NCI-H1105 treated with DMSO at 0.1 percent for 48 hours (cell line): ENCODE data around the gene POGK.
"Not testable (repeated sequence)": the region's sequence is repeated elsewhere in the genome, so short reads cannot be mapped to it uniquely, and the experiment has no call there.

Source experiments
- DNase-seq: peaks from one replicate; lab custom pipeline; 2025; lab: John Stamatoyannopoulos, UW

The POGK gene

GRCh38 chr1:166838766-166839599 lies at the start of gene POGK:
POGK (plus strand) TSS chr1:166839475; CDS start chr1:166840957, 1,482 bp downstream.
- DNase-seq = peak; percentile 83

DNA sequence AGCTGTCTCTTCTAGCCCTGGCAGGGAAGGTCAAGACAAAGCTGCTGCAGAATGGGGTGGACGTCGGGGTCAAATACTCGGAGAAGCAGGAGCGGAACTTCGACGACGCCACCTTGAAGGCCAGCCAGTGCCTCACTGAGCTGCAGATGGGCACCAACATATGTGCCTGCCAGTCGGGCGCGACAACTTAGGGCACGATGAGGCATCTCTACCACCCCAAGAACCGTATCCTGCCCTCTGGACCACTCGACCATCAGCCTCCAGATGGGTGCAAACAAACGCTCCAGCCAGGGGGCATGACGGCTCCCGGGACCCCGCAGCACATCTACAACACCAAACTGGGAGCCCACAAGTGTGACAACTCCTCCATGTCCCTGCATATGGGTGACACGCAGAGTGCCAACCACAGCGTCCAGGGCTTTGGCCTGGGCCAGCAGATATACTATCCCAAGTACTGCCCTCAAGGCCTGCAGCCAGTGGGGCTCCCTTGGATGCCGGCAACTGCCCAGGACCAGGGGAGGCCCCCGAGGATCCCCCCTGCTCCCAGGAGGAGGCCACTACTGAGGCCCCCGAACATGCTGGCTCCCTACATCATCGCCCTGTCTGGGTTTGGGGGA lies 42.5 kb upstream of the POGK start:
- no peak for DNase-seq

DNA sequence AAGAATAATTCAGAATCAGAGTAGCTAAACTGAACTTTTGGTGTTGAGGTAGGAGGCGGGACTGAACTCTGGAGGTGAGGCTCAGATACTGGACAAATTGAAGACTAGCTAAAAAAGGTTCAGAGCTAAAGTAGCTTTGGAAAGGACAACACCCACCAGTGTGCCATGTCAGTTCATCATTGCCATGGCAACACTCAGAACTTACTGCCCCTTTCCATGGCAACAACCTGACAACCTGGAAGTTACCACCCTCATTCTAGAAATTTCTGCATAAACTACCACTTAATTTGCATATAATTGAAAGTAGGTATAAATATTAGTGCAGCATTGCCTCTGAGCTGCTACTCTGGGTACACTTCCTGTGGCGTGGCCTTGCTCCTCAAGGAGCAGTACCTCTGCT lies 30.3 kb upstream of the POGK start:
- DNase-seq = no peak

- no peak for DNase-seq
Measured at GRCh38 chr1:166811691-166812090, 27.6 kb upstream of the POGK start.

DNA sequence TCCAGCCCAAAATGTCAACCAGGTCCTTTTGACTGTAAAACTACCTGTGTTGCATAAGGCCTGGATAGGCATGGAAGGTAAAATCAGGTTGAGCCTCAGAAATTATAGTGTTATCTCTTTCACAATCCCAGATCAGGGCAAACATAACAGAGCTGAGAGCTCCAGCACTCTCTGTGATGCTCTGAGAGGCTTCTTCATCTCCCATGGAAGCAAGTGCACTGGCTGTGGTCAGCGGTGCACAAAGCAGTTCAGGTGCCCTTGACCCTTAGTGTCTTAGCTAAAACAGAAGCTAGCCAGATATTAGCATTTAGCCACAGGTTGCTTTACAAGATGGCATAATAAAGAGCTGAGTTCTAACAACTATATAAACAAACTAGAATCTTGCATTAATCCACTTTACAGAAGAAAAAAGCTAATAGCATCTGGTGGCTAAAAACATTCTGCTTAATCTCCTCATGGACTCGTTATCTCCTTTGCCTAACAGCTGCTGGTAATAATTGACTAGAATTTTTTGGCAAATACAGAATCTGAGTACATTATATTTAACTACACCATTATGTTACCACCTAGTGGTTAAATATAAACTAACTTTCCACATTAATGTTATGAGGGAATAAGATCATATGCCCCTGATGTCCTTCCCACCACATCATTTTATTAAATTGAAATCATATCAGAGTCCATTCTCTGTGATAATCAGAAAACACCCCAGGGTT lies 25.6 kb upstream of the POGK start:
- peak; percentile 17 for DNase-seq

GRCh38 chr1:166814611-166815010 lies 24.7 kb upstream of the POGK start:
- no peak for DNase-seq

- DNase-seq = no peak
Measured at GRCh38 chr1:166819974-166820373, 19.3 kb upstream of the POGK start.

GRCh38 chr1:166822385-166822784 lies 16.9 kb upstream of the POGK start:
- no peak for DNase-seq

GRCh38 chr1:166827426-166827825 lies 11.8 kb upstream of the POGK start:
- DNase-seq = no peak

DNA sequence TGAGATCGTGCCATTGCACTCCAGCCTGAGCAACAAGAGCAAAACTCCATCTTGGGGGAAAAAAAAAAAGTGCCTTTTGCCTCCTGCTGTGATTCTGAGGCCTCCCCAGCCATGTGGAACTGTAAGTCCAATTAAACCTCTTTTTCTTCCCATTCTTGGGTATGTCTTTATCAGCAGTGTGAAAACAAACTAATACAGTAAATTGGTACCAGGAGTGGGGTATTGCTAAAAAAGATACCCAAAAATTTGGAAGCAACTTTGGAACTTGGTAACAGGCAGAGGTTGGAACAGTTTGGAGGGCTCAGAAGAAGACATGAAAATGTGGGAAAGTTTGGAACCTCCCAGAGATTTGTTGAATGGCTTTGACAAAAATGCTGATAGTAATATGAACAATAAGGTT lies 9.5 kb upstream of the POGK start:
- DNase-seq = not testable (repeated sequence)

DNA sequence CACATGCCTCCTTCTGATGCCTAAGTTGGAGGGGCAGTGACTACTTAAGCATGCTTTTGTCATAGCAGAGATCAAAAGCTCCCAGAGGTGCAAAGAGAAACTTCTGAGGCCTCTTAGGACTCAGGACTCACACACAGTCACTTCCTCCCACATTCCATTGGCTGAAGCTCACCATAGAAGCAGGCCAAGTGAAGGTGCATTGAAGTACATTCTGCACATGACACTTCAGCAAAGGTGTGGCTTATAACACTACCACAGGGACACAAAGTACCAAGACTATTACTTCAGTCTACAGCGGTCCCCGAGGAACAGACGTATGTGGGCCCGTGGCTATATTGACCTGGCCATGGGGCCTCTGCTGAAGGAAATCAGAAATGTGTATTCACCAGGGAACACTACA lies 2.5 kb upstream of the POGK start:
- no peak for DNase-seq

GRCh38 chr1:166839600-166840308 lies 479 bp downstream of the POGK start:
- DNase-seq = peak; percentile 56

- no peak for DNase-seq
Measured at GRCh38 chr1:166840309-166841274, 1.3 kb downstream of the POGK start.

- no peak for DNase-seq
Measured at GRCh38 chr1:166843322-166843721, 4.0 kb downstream of the POGK start.

GRCh38 chr1:166843769-166844596 lies 4.7 kb downstream of the POGK start:
- no peak for DNase-seq

- DNase-seq = no peak
Measured at GRCh38 chr1:166844791-166845190, 5.5 kb downstream of the POGK start.

DNA sequence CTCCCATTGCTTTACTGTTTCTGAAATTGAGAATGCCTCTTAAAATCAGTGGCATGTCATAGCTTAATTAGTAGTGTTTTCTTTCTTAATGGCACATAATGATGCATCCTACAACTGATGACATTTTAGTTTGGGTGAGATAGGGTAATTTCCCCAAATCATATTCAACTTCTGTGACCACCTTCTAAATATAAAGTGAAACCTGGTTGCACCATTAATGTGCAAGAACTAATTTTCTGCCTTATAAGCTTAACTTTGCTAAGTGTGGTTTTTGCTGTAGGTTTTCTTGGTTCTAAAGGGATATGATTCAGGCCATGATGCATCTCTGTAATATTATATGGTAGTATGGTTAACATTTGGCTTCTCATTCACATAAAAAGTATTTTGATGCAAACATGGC lies 8.9 kb downstream of the POGK start:
- no peak for DNase-seq

GRCh38 chr1:166849135-166849534 lies 9.9 kb downstream of the POGK start:
- DNase-seq = no peak

DNA sequence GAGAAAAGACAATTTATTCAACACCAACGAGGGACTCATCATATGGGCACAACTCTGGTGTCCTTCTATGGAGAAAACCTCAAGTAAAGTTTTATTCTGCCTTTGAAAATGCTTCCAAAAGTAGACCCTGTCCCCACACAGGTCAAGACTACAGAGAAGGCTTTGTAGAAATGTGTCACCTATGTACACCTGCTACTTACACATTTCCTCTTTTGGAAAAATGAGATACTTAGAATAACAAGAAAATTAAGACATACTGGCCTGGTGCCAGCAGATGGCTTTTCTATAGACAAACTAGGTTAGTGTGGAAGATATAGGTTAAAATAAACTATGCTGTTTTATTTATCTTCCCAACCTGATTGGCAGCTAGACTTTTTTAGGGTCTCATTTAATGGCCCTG lies 13.6 kb downstream of the POGK start:
- no peak for DNase-seq

GRCh38 chr1:166855558-166855957 lies 16.3 kb downstream of the POGK start:
- no peak for DNase-seq
